HG02588 (cell line): ENCODE data around the gene AFTPH.

Experiments
- ATAC-seq: cut with Tn5 transposase; IDR thresholded peaks from one replicate; pipeline ENCODE4 v1.9.1; 2021; ENCODE audit warnings: mild to moderate bottlenecking, moderate library complexity; ENCODE audit not compliant: unreplicated experiment

AFTPH gene

DNA sequence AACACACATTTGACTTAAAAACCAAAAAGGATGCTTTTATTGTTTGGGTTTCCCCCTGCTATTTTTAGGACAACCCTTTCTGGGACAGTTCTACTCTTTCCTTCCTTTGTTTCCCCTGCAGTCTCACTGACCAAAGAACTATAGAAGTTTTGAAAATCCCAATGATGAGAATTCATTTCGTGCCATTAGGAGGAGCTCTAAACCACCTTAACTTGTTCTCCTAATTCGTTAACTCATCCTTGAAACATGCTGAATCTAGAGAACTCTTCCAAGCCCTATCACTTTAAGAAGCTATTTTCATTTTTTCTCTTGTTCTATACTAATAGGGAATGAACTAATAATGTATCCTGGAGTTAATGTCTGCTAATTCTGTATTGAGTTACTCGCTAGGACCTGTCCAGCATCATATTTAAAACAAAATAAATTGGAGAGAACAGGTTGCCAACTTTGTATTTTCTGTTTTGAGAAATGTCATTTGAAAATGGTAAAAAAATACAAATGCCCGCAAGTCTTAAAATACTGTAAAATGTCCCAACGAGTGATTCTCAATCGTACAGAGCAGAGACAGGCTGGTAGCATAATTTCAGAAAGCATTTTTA lies 62.9 kb downstream of the AFTPH start:
- no peak for ATAC-seq

DNA sequence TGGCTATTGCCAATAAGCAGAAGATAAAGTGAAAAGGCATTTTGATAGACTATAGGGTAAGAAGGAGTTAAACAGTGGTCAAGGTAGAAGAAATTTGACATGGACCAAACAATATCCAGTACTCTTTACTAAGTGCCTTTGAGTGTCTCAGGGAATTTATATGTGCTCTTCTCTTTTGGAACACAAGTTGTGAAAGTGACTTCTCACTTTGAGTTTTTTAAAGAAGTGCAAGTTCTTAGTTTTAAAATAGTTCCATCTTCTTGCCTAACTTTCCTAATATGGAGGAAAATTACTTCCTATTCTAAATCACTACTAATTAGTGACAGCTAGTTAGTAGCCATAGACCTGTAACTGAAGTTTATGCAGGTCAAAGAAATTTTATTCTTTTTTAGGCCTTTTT lies 63.4 kb downstream of the AFTPH start:
- ATAC-seq = no peak

DNA sequence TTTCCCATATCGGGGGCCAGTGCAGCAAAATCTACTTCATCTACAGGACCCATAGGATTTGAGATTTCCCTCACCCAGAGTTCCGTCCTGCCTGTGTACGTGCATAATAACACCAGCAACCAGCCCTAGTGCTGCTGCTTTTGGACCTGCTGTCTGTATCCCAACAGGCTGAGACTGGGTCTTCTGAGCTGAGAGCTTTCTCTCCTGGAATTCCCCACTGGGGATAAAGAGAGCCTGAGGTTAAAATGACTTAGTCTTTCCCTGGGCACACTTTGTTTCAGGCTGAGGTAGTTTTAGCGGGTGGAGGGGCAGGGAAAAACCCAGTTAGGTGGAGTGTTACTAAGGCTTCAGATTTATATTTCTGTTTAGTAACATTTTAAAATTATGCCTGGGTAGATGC lies 67.1 kb downstream of the AFTPH start:
- no peak for ATAC-seq

DNA sequence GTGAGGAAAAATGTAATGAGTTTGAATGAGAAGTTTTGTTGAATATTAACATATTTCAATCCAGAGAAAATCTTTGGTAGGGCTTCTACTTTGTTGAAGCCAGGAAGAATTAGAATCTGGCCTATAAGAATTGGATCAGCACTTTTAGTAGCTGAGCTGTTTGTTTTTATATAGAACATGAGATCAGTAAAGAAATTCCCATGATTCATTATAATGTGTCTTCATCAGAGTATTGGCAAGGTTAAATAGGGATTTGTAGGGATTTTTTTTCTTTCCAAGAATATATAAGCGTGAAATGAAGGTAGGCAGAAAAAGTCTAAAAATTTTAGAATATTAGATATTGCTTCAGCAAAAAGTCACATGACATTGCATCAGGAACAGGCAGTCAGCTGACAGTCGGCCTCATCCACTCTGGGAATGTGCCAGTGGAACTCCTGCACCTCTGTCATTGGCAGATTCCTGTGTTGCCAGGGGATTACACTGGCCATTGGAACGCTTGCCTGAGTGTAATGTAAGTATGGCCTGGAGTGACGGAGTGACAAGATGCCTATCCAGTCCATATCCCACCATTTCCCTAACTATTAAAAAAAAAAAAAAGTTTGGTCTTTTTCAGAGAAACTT lies 69.0 kb downstream of the AFTPH start:
- no peak for ATAC-seq

DNA sequence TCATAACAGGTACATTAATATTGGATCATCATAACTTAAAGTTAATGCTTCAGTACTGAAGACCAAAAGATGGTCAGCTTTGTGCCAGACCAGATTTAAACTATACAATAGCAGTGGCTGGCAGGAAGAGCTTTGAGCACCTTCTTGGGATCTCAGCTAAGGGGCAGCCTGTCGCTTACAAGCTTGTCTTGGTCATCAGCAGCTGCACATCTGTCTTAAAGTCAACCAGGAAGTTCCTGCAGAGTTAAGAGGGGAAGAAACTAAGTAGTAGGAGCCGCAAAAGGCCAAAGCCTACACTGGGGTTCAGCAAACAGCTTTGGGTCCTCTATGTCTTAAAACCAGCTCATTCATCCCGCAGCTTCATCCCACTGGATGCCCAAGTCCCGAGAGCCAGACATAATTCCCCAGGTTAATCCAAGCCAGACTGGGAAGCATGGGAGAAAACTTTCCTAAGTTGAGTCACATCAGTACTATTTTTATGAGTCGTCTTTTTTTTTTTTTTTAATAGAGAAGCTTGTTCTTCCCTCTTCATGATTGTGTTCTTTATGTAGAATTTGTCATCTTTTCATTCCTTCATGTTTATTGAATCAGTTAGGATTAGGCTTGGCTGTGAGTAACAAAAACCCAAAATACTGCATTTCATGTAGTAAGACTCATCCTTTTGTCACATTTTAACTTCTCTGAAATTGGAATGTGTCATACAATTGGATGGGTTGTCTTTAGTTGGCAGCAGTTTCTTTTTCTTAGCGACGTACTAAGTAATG lies 70.3 kb downstream of the AFTPH start:
- ATAC-seq = no peak

DNA sequence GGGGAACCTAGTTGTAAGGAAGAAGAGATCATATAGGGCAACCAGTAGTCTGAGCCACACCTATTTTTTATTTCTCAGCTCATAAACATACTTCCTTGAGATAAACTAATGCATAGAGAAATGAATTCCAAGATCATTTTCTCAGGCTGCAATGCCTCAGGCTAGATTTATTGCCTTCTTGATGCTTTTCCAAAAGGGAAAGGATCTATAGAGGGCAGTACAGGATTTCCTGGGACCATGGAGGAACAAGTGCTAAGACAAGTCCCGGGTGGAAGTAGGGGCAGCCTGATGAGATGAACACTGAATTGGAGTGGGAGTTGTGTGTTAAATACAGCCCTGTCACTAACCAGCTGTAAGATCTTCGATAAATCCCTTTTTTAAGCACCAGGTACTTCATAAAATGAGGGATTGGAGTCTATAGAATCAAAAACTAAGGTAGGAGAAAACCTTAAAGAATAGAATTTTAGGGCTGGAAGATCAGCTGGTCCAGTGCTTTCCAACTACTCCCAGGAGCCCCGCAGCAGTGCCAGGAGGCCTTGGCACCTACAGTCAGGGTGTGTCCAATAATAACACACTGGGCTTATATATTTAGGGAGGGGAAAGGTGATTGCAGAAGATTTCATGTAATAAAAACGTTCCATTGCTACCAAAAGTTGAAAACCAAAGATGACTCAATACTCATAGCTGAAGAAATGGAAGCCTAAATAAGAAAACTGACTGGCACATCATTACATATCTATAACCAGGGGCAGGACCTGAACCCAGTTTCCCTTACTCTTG lies 71.5 kb downstream of the AFTPH start:
- no peak for ATAC-seq

DNA sequence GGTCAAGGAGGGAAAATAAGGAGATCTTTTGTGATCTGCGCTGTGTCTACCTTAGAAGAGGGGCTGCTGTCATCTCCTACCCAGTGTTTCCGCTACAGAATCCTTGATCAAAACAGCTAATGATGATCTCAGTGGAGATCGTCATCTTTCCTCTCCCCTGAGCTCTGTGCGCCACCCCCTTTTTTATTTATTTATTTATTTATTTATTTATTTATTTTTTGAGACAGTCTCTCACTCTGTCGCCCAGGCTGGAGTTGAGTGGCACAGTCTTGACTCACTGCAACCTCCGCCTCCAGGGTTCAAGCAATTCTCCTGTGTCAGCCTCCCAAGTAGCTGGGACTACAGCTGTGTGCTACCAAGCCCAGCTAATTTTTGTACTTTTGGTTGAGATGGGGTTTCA lies 74.1 kb downstream of the AFTPH start:
- ATAC-seq = no peak

DNA sequence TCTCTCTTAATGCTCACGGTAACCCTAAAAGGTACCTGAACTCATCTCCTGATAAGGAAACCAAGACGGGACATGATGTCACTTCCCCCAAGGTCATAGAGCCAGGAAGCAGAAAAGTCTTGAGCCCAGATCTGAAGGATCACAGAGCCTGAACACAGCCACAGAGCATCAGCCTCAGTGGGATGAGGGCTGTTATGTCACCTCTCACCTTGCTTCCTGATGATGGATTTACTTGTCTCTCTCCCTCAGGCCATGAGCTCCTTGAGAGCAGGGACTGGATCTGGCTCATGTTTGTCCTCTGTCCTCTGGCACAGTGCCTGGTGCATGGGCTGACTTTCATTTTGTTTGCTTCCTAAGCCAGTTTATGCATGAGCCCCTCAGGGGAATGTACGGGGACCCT lies 75.3 kb downstream of the AFTPH start:
- no peak for ATAC-seq

DNA sequence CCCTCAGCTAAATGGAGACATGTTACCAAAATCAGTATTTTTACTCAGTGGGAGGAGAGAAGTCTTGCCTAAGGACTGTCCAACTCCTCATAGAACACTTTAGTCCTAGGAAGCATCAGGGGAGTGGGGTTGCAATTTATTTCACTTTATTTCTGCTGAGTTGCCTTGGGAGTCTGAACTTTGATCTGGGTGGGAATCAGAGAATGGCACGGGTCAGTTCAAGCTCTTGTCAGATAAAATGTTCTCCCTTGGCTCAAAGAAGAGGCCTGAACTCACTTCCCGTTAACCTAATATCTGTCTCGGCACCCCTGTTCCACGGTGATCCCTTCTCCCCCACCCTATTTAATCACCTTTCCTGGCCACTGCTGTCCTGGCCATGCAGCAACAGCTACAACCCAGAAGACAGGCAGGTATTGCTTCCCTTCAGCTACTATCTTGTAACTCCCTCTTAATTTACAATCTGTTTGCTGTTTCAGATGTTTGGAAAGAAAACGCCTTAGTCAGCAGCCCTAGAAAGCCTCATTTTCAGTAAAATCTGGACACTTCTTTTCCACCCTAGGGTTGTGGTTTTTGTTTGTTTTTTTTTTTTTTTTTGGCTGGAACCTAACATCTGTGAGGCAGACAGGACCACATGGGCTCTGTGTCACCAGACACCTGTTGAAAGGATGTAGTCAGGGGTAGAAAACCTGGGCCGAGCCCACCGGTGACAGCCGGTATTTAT lies 77.1 kb downstream of the AFTPH start:
- no peak for ATAC-seq

DNA sequence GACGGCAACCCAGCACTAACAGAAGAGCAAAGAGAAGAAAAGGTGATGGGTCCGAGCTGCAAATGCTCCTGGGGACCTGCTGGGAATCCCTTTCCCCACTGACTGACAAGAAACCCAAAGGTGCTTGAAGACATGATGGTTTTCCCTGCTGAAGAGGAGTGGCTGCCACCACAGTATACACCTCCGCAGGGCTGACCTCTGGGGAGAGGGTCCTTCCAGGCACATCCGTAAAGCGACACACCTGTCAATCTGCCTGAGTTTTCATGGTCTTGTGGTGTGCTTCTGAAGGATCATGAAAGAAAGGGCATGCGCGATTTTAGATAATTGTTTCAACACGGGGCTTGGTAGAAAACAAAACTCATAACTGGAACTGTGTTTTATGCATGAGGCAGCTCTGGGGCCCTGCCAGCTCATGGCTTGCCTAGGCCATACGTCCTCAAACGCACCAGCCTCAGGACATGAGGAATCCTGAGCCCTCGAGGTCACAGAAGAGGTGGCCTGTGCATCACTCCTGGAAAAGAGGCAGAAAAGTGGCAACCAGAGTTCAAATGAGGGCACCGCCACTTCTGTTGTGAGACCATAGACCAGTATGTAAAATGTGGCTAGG lies 77.8 kb downstream of the AFTPH start:
- no peak for ATAC-seq

DNA sequence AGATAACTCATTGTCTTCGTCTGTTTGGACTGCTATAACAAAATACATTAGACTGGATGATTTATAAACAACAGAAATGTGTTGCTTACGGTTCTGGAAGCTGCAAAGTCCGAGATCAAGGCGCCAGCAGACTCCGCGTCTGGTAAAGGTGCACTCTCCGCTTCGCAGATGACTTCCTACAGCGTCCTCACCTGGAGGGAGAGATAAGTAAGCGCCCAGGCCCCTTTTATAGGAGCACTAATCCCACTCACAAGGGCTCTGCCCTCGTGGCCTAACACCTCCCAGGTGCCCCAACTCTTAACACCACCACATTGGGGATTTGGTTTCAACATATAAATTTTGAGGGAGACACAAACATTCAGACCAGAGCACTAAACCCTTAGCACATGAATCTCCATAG lies 78.3 kb downstream of the AFTPH start:
- ATAC-seq = no peak

DNA sequence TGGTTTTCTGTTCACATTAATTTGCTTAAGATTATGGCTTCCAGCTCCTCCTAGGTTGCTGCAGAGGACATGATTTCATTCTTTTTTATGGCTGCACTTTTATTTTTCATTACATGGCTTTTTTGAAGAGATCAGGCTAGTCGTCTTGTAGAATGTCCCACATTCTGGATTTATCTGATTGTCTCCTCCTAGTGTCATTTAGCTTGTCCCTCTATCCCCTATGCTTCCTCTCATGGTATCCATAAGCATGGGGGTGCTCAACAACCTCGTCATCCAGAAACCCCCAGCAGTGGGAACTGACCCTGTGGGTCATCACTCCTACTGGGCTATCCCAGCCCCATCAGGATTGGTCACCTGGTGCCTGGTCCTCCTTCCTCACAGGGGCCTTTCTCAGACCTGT lies 80.0 kb downstream of the AFTPH start:
- no peak for ATAC-seq

DNA sequence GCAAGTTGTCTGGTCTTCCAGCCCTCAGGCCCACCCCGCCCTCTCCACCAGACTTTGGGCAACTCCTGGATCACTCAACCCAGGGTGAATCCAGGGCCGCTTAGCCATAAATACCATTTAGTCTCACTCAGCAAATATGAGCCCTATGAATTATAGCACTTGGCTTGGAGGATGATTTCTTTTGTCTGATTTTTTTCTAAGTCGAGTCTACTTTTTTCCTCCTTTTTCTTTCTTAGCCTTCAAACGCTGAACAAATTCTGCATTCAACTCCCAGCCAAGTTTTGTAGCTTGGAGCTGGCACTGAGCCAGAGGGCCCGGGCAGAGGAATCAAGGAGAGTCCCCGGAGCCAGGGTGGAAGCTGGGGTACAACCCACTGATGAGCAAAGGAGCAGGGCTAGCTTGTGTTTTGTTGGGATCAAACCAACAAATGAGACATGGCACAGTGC lies 80.9 kb downstream of the AFTPH start:
- no peak for ATAC-seq

DNA sequence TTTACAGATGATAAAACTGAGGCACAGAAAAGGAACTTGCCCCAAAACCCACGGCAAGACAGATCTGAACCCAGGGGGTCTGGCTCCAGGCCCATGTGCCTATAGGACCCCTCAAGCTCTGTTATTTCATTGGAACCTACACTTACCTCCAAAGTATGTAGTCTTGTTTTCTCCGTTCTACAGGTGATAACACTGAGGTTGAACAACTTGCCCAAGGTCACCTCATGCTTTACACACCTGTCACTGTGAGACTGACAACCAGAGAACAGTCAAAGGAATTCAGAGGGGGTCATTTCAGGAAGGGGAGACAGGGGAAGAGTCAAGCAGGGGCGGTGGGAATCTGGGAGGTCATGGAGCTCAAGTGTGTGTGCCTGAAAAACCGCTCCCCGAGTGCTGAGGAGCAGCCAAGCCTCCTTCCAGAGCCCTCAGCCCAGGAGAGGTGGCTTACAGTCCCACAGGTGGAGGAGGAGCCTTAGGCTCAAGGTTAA lies 81.9 kb downstream of the AFTPH start:
- ATAC-seq = no peak

DNA sequence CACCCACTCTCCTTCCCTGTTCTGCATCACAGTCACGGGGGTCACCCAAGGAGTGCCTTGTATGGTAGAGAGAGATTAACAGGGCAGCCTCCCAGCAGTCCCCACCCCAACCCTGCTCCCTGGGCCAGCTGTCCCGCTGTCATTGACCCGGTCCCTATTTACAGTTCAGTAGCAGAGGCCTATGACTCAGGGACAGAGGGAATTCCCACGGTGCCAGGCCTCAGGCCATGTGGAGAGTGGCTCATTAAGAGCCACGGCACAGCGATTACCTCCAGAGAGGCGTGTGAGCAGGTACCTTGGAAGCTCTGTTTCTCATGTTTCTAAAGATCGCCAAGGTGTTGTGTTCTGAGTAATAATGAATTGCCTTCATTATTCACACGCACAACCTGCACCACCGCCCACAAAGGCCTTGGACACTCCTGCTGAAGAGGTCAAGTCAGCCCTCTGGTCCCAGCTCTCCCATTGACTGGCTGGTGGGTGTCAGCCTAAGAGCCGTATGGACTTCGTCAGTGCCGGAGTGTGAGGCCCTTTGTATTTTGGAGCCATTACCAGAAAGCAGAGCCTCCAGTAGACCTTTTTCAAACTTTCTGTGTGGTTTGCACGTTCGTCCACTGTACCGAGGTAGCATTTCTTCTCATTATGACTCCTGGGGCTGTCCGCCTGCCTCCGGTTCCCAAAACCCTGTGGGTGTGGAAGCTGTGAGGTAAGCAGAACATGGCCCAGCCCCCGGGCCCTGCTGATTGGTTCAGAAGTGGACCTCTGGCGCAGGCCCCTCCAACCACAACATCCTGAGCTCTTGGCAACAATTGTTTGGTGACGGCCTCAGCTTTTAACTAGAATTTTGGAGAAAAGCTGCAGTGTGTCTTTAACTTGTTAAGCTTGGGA lies 82.6 kb downstream of the AFTPH start:
- peak; percentile 85 for ATAC-seq

DNA sequence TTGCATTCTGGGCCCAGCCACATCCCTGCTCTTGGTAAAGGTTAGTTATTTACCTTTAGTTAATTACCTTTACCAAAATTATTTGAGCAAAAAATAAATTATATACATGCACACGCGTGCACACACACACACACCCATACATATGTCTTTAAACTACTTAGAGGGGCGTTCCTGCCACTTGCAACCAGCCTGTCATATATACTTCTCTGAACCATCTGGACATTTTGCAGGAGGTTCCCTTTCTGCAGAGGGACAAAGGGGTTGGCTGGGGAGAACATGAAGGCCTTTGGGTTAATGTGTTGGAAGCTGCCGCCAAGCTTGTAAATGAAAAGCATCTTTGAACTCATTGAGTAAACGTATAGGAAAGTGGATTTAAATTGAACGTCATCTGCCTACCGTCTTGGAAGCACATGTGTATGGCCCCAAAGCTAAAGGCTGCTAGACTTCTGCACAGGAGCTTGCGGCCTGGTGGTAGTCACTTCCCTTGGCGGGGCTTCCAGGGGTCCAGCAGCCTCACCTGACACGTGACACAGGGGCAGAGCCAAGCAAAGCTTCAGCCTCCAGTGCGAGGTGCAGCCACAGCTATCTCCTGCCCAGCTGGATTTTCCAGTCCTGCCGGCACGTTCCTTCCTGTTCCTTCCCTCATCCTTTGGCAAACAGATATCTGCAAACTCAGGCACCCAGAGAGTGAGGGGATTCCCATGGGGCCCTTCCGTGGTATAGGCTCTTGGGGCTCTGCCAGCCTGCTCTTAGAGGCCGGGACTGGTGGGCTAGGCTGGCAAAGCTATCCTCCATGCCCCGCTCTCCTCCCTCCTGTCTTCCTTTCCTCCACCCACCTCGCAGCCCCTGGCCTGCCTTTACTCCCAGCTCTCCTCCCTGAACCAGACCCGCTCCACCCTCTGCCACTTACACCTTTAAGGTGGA lies 83.5 kb downstream of the AFTPH start:
- ATAC-seq = no peak

DNA sequence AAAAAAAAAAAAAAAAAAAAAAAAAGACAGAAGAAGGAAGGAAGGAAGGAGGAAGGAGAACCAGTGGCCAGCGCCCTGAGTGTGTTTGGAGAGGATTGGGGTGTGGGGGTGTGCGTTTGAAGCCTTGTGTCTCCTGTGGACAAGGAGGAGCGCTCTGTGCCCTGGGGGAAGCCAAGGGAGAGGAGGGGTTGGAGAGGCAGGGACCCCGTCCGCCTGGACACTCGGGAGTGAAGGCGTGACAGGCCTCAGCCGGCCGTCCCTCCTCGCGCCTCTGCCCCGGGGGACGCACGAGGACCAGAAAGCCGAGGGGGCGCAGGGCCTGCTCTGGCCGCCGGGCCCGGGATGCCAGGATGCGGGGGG lies 84.7 kb downstream of the AFTPH start:
- ATAC-seq = no peak

DNA sequence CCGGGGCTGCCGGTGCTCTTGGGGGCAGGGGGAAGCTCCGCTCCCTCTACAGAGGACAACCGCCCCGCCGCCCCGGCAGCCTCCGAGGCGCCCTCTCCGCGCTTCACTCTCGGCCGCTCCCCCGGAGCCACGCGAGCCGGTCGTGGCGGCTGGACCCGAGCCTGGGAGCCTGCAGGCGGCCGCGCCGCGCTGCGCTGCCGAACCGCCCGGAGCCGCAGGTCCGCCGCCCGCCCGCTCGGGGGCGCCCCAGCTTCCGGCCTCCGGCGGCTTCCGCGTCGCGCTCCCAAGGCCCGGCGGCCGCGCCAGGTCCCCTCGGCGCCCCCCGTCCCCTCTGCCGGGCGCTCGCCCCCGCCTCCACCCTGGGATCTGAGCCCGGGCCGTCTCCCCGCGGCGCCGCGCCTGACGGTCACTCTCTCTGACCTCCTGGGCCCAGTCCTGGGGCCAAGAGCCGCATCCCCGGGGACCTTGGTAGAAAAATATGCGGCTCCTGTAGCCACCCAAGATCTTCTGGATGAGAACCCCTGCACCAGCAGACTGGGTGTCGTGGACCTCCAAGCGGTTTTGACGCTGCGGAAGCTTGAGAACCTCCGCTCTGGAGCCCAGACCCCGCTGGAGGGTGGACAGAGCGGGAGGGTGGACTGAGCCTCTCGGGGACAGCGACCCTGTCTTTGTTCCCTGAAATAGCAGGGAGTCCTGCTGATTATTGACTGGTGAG lies 85.3 kb downstream of the AFTPH start:
- ATAC-seq = peak; percentile 37
